ENCODE measurements around the gene NAXD. TPM values are rescaled to one million over a fixed set of nuclear protein-coding genes. Genes with fewer than 3 reads are reported as not detected.
"Not testable (repeated sequence)": the region's sequence is repeated elsewhere in the genome, so short reads cannot be mapped to it uniquely, and the experiment has no call there.

Gene NAXD
- total RNA-seq (10 to 100 TPM; 17.4 to 25.1 (median 19.4) TPM), polyA plus RNA-seq (10 to 100 TPM; 34.8 to 56.4 TPM)

DNA sequence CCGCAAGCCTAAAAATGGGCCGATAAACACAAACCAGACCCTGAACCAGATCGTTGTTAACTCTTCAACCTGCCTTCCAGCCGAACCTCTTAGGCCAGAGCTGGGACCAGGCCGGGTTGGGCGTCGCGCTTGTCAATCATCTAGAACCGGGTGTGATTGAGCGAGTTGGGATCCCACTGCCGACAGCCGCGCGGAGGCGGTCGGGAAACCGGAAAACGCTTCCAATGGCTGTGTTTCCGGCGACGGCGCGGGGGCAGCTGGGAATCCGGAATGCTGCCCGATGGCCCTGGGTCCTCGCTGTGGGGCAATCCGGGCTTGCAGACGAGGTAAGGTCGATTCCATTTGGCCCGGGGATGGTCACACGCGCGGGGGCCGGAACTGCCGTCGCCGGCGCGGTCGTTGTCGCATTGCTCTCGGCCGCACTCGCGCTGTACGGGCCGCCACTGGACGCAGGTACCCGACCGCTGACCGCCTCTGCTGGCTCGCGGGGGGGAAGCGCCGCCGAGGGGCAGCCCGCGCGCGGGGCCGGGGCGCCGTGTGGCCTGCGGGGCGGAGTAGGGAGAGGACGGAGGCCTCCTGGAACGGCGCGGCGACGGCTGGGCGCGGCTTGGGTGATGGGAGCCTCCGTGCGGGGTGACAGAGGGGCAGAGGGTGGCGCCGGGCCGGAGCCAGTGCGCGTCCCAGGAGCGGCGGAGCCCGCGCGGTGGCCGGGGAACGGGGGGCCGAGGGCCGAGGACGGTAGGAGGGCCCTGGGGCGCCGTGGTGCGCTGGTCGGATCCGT, at the start of gene NAXD:
Gene NAXD (plus strand): TSS at position 224 of the 781 bp plus-strand sequence. CDS start 57 bp downstream, at position 281.
- Histone ChIP-seq H3K4me1 (peaks cover 21 to 33% (median 22%) of the 10 kb centered on the region in 3 donors), H3K36me3 (no peaks in the 10 kb centered on the region), H3K27ac (peak within 1 kb of the TSS; percentile 78 to 94 (median 90)), H3K9me3 (no peaks in the 10 kb centered on the region), H3K27me3 (no peaks in the 10 kb centered on the region), H3K4me3 (peak within 1 kb of the TSS; percentile 74 to 98 (median 94))
- 1% methylated on average over 70 to 95 of the region's 95 CpGs for WGBS, 2 donors
- peak; percentile 90 to 96 (median 92) for DNase-seq
- TF ChIP-seq, protein P1, sequence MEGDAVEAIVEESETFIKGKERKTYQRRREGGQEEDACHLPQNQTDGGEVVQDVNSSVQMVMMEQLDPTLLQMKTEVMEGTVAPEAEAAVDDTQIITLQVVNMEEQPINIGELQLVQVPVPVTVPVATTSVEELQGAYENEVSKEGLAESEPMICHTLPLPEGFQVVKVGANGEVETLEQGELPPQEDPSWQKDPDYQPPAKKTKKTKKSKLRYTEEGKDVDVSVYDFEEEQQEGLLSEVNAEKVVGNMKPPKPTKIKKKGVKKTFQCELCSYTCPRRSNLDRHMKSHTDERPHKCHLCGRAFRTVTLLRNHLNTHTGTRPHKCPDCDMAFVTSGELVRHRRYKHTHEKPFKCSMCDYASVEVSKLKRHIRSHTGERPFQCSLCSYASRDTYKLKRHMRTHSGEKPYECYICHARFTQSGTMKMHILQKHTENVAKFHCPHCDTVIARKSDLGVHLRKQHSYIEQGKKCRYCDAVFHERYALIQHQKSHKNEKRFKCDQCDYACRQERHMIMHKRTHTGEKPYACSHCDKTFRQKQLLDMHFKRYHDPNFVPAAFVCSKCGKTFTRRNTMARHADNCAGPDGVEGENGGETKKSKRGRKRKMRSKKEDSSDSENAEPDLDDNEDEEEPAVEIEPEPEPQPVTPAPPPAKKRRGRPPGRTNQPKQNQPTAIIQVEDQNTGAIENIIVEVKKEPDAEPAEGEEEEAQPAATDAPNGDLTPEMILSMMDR (IDR thresholded peaks at IDR 0.05) = no peak
- ATAC-seq = peak; percentile 81 to 91 (median 88)
- intact Hi-C loops (cut with DNase I) = no loop called here
- peak; percentile 72 for FAIRE-seq

DNA sequence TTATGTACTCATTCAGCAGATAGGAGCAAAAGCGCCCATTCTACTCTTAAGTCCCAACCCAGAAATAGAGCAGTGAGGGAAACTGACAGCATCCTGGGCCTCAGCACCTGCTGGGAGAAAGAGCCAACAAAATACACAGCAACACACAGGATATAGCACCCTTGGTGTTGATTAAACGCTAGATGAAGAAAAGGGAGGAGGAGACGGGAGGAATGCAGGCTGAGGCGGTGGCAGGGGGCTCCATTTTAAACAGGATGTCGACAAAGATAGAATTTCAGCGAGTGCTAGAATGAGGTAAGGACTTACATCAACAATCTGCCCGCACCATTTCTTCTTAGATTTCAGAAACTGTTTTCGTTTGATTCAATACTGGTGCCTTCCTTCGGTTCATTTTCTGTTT, 49.2 kb upstream of the NAXD start:
- H3K9me3 ChIP-seq = no peaks in the 10 kb centered on the region
- intact Hi-C loops (cut with DNase I) = no loop called here
- TF ChIP-seq, protein P1 (IDR thresholded peaks at IDR 0.05) = no peak
- no peak overlapping the region for H3K4me3 ChIP-seq
- WGBS, 2 donors = 92% methylated on average over 9 of the region's 9 CpGs
- DNase-seq (no peak), ATAC-seq (no peak), FAIRE-seq (no peak)
- H3K4me1 ChIP-seq = peaks cover 0 to 8% (median 0%) of the 10 kb centered on the region in 3 donors
- H3K27ac ChIP-seq = no peak overlapping the region
- no peaks in the 10 kb centered on the region for H3K36me3 ChIP-seq
- no peaks in the 10 kb centered on the region for H3K27me3 ChIP-seq

DNA sequence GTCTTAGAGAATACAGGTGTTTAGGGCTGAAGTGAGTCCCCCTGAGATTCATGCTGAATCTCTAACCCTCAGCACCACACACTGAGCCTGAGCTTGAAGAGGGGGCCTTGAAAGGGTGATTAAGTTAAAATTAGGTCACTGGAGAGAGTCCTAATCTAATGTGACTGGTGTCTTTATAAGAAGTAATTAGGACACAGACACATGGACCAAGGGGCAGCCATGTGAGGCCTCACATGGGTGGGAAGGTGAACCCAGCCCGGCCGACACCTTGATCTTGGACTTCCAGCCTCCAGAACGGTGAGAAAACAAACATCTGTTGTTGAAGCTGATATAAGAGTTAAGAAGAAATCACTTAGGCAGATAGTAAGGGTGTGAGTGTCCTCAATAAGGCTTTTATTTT, 46.7 kb upstream of the NAXD start:
- no peak for FAIRE-seq
- ATAC-seq = no peak

DNA sequence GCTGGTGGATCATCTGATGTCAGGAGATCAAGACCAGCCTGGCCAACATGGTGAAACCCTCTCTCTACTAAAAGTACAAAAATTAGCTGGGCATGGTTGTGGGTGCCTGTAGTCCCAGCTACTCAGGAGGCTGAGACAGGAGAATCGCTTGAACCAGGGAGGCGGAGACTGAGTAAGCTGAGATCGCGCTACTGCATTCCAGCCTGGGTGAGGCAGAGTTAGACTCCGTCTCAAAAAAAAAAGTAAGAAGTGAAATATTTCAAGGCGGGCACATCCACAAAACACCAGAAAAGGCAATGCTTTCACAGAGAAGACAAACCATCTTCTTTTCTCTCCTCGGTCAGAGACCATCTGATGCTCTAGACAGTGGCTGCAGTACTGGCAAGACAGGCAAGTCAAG, 45.4 kb upstream of the NAXD start:
- H3K36me3 ChIP-seq, H3K4me3 ChIP-seq, H3K9me3 ChIP-seq, FAIRE-seq, H3K4me1 ChIP-seq, H3K27ac ChIP-seq, ATAC-seq, H3K27me3 ChIP-seq: not testable (repeated sequence)
- 81 to 83% methylated on average over 7 of the region's 7 CpGs for WGBS, 2 donors
- intact Hi-C loops (cut with DNase I) = loop anchor here in 1 of 3 donors (10.0 kb wide), 1 partner anchor 115 kb away; no protein-coding TSS in a partner anchor
- DNase-seq = peak in 1 of 6 donors; percentile 6

More for the DNA sequence above, 46.7 kb upstream of the NAXD start:
- Histone ChIP-seq H3K4me3 (no peak overlapping the region), H3K9me3 (no peaks in the 10 kb centered on the region), H3K36me3 (no peaks in the 10 kb centered on the region), H3K27ac (no peak overlapping the region), H3K4me1 (no peaks in the 10 kb centered on the region), H3K27me3 (no peaks in the 10 kb centered on the region)
- TF ChIP-seq, protein P1 (IDR thresholded peaks at IDR 0.05) = no peak
- intact Hi-C loops (cut with DNase I) = no loop called here
- DNase-seq = no peak
- WGBS, 2 donors = 67 to 78% methylated on average over 3 of the region's 3 CpGs

DNA sequence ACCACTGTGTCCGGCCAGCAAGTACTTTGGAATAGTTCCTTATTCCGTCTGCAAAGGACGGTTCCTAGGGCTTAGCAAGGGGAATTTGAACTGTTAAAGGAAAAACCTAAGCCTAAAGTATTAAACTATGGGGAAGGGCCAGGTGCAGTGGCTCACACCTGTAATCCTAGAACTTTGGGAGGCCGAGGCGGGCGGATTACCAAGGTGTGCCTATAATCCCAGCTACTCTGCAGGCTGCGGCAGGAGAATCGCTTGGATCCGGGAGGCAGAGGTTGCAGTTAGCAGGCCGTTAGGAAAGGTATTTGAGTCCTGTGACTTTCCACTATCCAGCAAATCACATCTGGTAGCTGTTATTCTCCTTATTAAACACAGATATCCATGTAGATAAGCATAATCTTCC, 44.5 kb upstream of the NAXD start:
- ATAC-seq = no peak
- intact Hi-C loops (cut with DNase I) = loop anchor here in 1 of 3 donors (10.0 kb wide), 1 partner anchor 116 kb away; no protein-coding TSS in a partner anchor

More for the DNA sequence above, 44.5 kb upstream of the NAXD start:
- FAIRE-seq (no peak), DNase-seq (peak in 1 of 6 donors; percentile 31)
- Histone ChIP-seq H3K4me1 (peaks cover 0 to 2% (median 0%) of the 10 kb centered on the region in 3 donors), H3K4me3 (no peak overlapping the region), H3K27me3 (no peaks in the 10 kb centered on the region), H3K9me3 (no peaks in the 10 kb centered on the region), H3K36me3 (no peaks in the 10 kb centered on the region), H3K27ac (no peak overlapping the region)
- TF ChIP-seq, protein P1 (IDR thresholded peaks at IDR 0.05) = no peak
- WGBS, 2 donors = 77 to 83% methylated on average over 10 of the region's 10 CpGs
